Testis (tissue), 2 donors: Measurements from ENCODE around the gene GPR78.

Experiments
- CTCF ChIP-seq, 3 experiments: fragments of 450-650 bp in 2 of 3; fragments of 200-600 bp in 1 of 3; sonication (generic) in 1 of 3; IDR thresholded peaks; one replicate each; pipeline ENCODE4 v1.5.1; 2016 to 2019; ENCODE audit warnings: antibody characterized with exemption in 3 of 3, mild to moderate bottlenecking in 2 of 3, moderate library complexity in 1 of 3
- POLR2A ChIP-seq: fragments of 450-650 bp; IDR thresholded peaks from one replicate; pipeline ENCODE4 v1.6.1; 2017; ENCODE audit warnings: antibody characterized with exemption, mild to moderate bottlenecking, moderate library complexity

DNA sequence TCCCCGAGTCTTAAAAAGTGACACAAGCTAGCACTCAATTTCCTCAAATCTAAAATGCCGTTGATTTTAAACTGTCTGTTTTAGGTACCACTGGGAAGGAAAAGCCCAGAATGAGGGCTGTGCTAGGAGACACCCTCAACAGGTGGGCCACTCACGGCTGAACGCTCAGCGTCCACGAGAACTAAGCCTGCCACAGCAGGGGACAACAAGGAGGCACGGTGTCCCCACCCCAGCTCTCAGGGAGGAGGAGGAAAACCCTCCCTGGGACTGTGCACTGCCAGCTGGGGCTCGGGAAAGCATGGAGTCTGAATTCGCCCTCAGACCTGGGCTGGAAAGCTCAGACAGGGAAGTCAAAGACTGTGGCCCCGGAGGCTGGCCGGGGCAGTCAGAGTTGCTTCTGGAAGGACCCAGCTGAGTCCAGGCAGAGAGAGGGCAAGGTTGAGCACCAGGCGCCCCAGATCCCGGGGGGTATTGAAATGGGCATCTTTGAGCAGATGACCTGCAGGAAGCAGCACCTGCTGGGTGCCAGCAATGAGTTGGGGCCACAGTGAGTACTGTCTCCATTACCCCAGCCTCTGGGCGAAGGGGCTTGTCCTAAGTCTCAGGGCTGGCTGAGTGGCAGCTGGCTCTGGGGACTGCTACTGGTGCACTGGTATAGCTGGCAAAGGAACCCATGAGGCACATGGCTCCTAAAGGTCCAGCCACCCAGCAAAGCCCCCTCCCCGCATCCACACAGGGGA is 11.6 kb downstream of the GPR78 start:
- TF ChIP-seq CTCF (IDR thresholded peaks at IDR 0.05), result no peak
- no peak for TF ChIP-seq POLR2A
